ENCODE results near the gene RHOB. TPM values are rescaled to one million over a fixed set of nuclear protein-coding genes. Genes with fewer than 3 reads are reported as not detected.

The RHOB gene
- total and polyA plus RNA-seq, 2 donors (not counting 1 experiment from before 2014, with no cell fraction given): 63.0 to 1,037 TPM

- ChIA-PET POLR2A (interaction anchor here (1.2 to 2.4 kb wide), 2 partner anchors 24 to 253 kb away, joined by 3 to 17 read pairs; partner anchors contain the start of gene RHOB), CTCF (interaction anchor here (1.0 to 13.1 kb wide), 7 partner anchors 10 to 228 kb away, joined by 3 to 148 read pairs (median 3); partner anchors contain the start of gene HS1BP3)
- intact Hi-C loops (cut with micrococcal nuclease): no loop called here
- Histone ChIP-seq H4K20me1 (ENCODE audit: control insufficient read depth, insufficient read depth, low read length, poor library complexity, severe bottlenecking) (no peaks in the 10 kb centered on the region), H3K27ac (ENCODE audit: low read length in 2 of 2) (no peak overlapping the region), H2AFZ (ENCODE audit: insufficient read depth, low read depth, low read length, poor library complexity, severe bottlenecking) (no peak overlapping the region), H3K27me3 (replicated peaks in 1 of 4; ENCODE audit: control extremely low read depth in 1 of 4, control insufficient read depth in 3 of 4, insufficient read depth in 4 of 4, low read length in 3 of 4) (no peaks in the 10 kb centered on the region), H3K4me3 (ENCODE audit: control extremely low read depth in 1 of 5, extremely low read depth in 1 of 5, insufficient read depth in 1 of 5, low read depth in 2 of 5, low read length in 4 of 5) (no peak overlapping the region), H3K79me2 (ENCODE audit: control insufficient read depth, insufficient read depth, low read length) (no peaks in the 10 kb centered on the region), H3K36me3 (replicated peaks in 1 of 2; ENCODE audit: control extremely low read depth in 1 of 2, control insufficient read depth in 1 of 2, extremely low read depth in 1 of 2, insufficient read depth in 2 of 2, low read length in 1 of 2) (no peaks in the 10 kb centered on the region), H3K9ac (ENCODE audit: low read length) (no peak overlapping the region), H3K9me3 (ENCODE audit: control extremely low read depth in 1 of 3, control insufficient read depth in 2 of 3, insufficient read depth in 1 of 3, low read length in 2 of 3) (no peaks in the 10 kb centered on the region), H3K4me1 (ENCODE audit: control insufficient read depth in 2 of 2, insufficient read depth in 2 of 2, low read length in 2 of 2) (peaks cover 35 to 51% of the 10 kb centered on the region in 2 donors), H3K4me2 (replicated peaks; ENCODE audit: low read depth, low read length, poor library complexity, severe bottlenecking) (no peak overlapping the region)
- Mint-ChIP-seq H3K9me3 (ENCODE audit: insufficient read depth) (no peaks in the 10 kb centered on the region), H3K27ac (peak overlapping the region; percentile 93), H3K4me1 (peaks cover 38% of the 10 kb centered on the region), H3K27me3 (no peaks in the 10 kb centered on the region), H3K4me3 (no peak overlapping the region)
- TF ChIP-seq EZH2 (IDR thresholded peaks at IDR 0.05; ENCODE audit: borderline replicate concordance, insufficient read depth, low read depth, low read length, poor library complexity, severe bottlenecking) (no peak), CTCF (IDR thresholded peaks at IDR 0.05) (no peak)
- no peak for ATAC-seq (ENCODE audit: low read depth)
- DNase-seq: no peak
- 100% methylated on average over 3 of the region's 6 CpGs for WGBS (ENCODE audit: insufficient coverage)
Measured at GRCh38 chr2:20423359-20423758, 23.5 kb upstream of the RHOB start.

GRCh38 chr2:20423847-20424246, 23.0 kb upstream of the RHOB start:
- Mint-ChIP-seq H3K27ac (peak overlapping the region; percentile 93), H3K4me3 (peak overlapping the region; percentile 68), H3K4me1 (peaks cover 42% of the 10 kb centered on the region), H3K9me3 (ENCODE audit: insufficient read depth) (no peaks in the 10 kb centered on the region), H3K27me3 (no peaks in the 10 kb centered on the region)
- no peaks in the 10 kb centered on the region for H3K79me2 ChIP-seq (ENCODE audit: control insufficient read depth, insufficient read depth, low read length)
- DNase-seq (no peak), ATAC-seq (ENCODE audit: low read depth) (no peak)
- no peaks in the 10 kb centered on the region for H4K20me1 ChIP-seq (ENCODE audit: control insufficient read depth, insufficient read depth, low read length, poor library complexity, severe bottlenecking)
- ChIA-PET POLR2A (interaction anchor here (1.2 to 2.4 kb wide), 3 partner anchors 20 to 253 kb away, joined by 3 to 17 read pairs (median 12); partner anchors contain the start of gene RHOB), CTCF (interaction anchor here (0.8 to 13.1 kb wide), 11 partner anchors 9 to 227 kb away, joined by 3 to 148 read pairs (median 4); partner anchors contain the start of genes HS1BP3 and RHOB)
- H3K4me1 ChIP-seq (ENCODE audit: control insufficient read depth in 2 of 2, insufficient read depth in 2 of 2, low read length in 2 of 2): peaks cover 39 to 56% of the 10 kb centered on the region in 2 donors
- H3K9me3 ChIP-seq (ENCODE audit: control extremely low read depth in 1 of 3, control insufficient read depth in 2 of 3, insufficient read depth in 1 of 3, low read length in 2 of 3): no peaks in the 10 kb centered on the region
- no peaks in the 10 kb centered on the region for H3K36me3 ChIP-seq (replicated peaks in 1 of 2; ENCODE audit: control extremely low read depth in 1 of 2, control insufficient read depth in 1 of 2, extremely low read depth in 1 of 2, insufficient read depth in 2 of 2, low read length in 1 of 2)
- intact Hi-C loops (cut with micrococcal nuclease): no loop called here
- H2AFZ ChIP-seq (ENCODE audit: insufficient read depth, low read depth, low read length, poor library complexity, severe bottlenecking): peak overlapping the region; percentile 75
- TF ChIP-seq CTCF (IDR thresholded peaks at IDR 0.05): no peak
- TF ChIP-seq EZH2 (IDR thresholded peaks at IDR 0.05; ENCODE audit: borderline replicate concordance, insufficient read depth, low read depth, low read length, poor library complexity, severe bottlenecking): no peak
- H3K9ac ChIP-seq (ENCODE audit: low read length): peak overlapping the region; percentile 61
- peak overlapping the region; percentile 85 to 88 for H3K27ac ChIP-seq (ENCODE audit: low read length in 2 of 2)
- H3K4me2 ChIP-seq (replicated peaks; ENCODE audit: low read depth, low read length, poor library complexity, severe bottlenecking): peak overlapping the region; percentile 77
- no peaks in the 10 kb centered on the region for H3K27me3 ChIP-seq (replicated peaks in 1 of 4; ENCODE audit: control extremely low read depth in 1 of 4, control insufficient read depth in 3 of 4, insufficient read depth in 4 of 4, low read length in 3 of 4)
- 100% methylated on average over 1 of the region's 2 CpGs for WGBS (ENCODE audit: insufficient coverage)
- peak overlapping the region in 1 of 5 experiments; percentile 27 for H3K4me3 ChIP-seq (ENCODE audit: control extremely low read depth in 1 of 5, extremely low read depth in 1 of 5, insufficient read depth in 1 of 5, low read depth in 2 of 5, low read length in 4 of 5)
